ENCODE results near the gene FAF1.
"Not testable (repeated sequence)": the region's sequence is repeated elsewhere in the genome, so short reads cannot be mapped to it uniquely, and the experiment has no call there.

Gene FAF1

DNA sequence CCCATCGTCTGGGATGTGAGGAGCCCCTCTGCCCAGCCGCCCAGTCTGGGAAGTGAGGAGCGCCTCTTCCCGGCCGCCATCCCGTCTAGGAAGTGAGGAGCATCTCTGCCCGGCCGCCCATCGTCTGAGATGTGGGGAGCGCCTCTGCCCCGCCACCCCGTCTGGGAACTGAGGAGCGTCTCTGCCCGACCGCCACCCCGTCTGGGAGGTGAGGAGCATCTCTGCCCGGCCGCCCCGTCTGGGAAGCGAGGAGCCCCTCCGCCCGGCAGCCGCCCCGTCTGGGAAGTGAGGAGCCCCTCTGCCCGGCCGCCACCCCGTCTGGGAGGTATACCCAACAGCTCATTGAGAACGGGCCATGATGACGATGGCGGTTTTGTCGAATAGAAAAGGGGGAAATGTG is 7.5 kb downstream of the FAF1 start:
- not testable (repeated sequence) for DNase-seq

GRCh38 chr1:50950396-50950795 is 9.7 kb downstream of the FAF1 start:
- no peak for DNase-seq

- DNase-seq, result no peak
Observed at GRCh38 chr1:50949286-50949982, 10.6 kb downstream of the FAF1 start.

DNA sequence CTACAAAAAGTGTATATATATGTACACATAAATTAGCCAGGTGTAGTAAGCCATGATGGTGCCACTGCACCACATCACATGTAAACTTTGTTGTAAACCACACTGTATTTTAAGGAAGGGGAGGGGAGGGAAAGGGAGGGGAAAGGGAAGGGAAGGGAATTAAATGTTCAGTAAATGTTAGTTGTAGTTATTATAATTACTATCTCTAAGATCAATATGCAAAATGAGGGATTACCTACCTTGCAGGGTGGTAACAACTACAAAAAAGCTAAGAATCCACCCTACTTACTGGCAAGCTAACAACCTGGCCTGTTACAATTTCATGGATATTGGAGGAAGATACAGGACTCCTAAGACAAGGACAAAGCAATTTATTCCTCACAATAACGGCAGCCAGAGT is 17.7 kb downstream of the FAF1 start:
- no peak for DNase-seq

- DNase-seq, result no peak
Observed at GRCh38 chr1:50940291-50940690, 19.8 kb downstream of the FAF1 start.

- DNase-seq, result no peak
Observed at GRCh38 chr1:50936321-50936720, 23.7 kb downstream of the FAF1 start.

DNA sequence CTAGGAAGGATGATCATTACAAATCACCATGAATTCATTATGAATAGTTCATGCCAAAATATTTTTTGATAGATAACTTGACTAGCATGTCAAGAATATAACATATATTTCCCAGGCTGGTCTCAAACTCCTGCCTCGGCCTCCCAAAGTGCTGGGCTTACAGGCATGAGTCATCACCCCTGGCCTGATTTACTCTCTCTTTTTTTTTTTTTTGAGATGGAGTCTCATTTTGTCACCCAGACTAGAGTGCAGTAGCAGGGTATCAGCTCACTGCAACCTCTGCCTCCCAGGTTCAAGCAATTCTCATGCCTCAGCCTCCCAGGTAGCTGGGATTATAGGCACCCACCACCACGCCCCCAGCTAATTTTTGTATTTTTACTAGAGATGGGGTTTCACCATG is 24.8 kb downstream of the FAF1 start:
- DNase-seq, result not testable (repeated sequence)

- DNase-seq, result no peak
Observed at GRCh38 chr1:50934838-50935237, 25.2 kb downstream of the FAF1 start.

DNA sequence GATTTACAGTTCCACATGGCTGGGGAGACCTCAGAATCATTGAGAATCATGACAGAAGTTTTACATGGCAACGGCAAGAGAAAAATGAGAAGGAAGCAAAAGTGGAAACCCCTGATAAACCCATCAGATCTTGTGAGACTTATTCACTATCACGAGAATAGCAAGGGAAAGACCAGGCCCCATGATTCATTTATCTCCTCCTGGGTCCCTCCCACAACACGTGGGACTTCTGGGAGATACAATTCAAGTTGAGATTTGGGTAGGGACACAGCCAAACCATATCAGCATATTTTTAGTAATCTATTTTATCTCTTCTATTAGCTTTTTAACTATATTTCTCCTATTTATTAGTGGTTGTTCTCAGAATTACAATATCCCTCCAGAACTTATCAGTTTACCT is 26.3 kb downstream of the FAF1 start:
- not testable (repeated sequence) for DNase-seq

GRCh38 chr1:50932043-50932442 is 28.0 kb downstream of the FAF1 start:
- not testable (repeated sequence) for DNase-seq

DNA sequence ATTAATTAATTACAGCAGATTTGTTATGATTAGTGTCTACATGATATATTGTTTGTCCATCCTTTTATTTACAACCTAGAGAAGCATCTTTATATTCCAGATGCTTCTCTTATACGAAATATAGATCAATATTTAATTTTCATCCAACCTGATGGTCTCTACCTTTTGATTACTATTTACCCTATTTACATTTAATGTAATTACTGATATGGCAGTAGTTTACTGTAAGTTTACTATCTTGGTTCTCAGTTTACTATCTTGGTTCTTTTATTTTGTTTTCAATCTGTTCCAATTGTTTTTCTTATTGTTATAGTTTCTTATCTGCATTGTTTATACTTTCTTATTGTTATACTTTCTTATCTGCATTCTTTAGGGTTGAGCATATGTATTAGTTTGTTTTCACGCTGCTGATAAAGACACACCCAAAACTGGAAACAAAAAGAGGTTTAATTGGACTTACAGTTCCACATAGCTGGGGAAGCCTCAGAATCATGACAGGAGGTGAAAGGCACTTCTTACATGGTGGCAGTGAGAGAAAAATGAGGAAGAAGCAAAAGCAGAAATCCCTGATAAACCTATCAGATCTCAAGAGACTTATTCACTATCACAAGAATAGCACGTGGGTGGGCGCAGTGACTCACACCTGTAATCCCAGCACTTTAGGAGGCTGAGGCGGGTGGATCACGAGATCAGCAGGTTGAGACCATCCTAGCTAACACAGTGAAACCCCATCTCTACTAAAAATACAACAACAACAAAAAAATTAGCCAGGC is 28.9 kb downstream of the FAF1 start:
- DNase-seq, result no peak

DNA sequence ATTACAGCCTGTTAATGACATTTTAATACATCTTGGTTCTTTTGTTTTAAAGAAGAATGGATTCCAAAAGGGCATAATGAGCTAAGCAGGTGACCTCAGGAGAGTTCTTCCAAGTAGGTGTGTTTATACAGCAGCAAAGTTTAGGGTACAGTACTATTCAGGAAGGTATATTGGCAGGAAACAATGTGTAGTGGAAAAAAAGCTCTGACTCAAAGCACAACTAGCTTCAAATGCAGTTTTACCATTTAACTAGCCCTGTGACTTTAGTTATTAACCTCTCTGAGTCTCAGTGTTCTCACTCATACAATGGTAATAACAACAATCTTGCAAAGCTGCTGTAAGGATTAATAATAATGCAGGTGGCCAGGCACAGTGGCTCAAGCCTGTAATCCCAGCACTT is 29.9 kb downstream of the FAF1 start:
- no peak for DNase-seq

GRCh38 chr1:50929376-50929958 is 30.6 kb downstream of the FAF1 start:
- peak; percentile 1 for DNase-seq

- DNase-seq, result no peak
Observed at GRCh38 chr1:50923564-50923963, 36.5 kb downstream of the FAF1 start.

DNA sequence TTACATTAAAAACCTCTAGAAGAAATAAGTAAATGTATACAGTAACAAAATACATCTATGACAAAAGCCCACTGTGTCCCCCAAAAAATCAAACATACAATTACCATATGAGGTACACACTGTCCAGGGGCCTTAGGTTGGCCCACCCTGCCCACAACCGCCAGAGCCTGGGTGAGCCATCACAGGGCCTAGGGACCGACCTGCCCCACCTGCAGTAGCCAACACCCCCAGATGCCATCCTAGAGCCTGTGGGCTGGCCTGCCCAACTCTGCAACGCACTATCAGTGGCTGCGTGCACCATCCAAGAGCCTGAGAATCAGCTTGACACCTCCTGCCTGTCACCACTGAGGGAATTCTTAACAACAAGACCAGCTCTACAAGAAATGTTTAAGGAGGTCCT is 39.0 kb downstream of the FAF1 start:
- DNase-seq, result no peak

DNA sequence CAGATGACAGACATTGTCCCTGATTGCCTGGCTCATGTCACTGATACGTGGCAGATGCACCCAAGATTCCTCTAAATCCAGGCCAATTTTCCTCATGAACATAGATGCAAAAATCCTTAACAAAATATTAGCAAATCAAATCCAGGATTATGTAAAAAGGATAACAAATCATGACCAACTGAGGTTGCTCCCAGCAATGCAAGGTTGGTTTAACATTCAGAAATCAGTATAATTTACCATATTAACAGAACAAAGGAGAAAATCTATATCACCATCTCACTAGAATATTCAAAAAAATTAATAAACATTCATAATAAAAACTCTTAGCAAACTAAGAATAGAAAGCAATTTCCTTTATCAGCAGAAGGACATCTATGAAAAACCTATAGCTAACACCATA is 39.7 kb downstream of the FAF1 start:
- no peak for DNase-seq

GRCh38 chr1:50917138-50918137 is 42.6 kb downstream of the FAF1 start:
- DNase-seq, result no peak

GRCh38 chr1:50915621-50916020 is 44.4 kb downstream of the FAF1 start:
- no peak for DNase-seq

DNA sequence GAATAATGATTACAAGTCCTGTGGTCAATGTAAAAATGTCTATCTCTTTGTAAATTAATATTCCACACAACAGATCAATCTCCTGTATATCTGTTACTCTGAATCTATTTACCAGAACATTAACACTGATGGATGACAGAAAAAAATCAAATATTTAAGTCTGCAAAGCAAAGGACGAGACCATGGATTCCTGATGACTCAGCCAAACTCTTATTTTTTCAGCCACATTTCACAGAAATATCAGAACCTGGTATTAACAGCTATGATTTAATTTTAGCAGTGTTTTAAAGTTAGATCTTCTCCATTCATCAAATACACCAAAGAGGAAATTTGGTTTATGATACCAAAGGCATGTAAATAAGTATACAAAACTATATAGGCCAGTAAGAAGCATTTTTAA is 46.1 kb downstream of the FAF1 start:
- no peak for DNase-seq

- DNase-seq, result not testable (repeated sequence)
Observed at GRCh38 chr1:50910356-50910755, 49.7 kb downstream of the FAF1 start.

GRCh38 chr1:50907610-50908009 is 52.5 kb downstream of the FAF1 start:
- not testable (repeated sequence) for DNase-seq

DNA sequence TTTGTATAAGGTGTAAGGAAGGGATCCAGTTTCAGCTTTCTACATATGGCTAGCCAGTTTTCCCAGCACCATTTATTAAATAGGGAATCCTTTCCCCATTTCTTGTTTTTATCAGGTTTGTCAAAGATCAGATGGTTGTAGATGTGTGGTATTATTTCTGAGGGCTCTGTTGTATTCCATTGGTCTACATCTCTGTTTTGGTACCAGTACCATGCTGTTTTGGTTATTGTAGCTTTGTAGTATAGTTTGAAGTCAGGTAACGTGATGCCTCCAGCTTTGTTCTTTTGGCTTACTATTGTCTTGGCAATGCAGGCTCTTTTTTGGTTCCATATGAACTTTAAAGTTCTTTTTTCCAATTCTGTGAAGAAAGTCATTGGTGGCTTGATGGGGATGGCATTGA is 54.0 kb downstream of the FAF1 start:
- DNase-seq, result not testable (repeated sequence)

GRCh38 chr1:50902419-50902818 is 57.6 kb downstream of the FAF1 start:
- DNase-seq, result no peak

All from NCI-H1092 treated with DMSO at 0.1 percent for 48 hours (cell line).